GM18511 (cell line): Measurements from ENCODE around the gene HLX.

Experiments
- ATAC-seq: cut with Tn5 transposase; IDR thresholded peaks from one replicate; pipeline ENCODE4 v1.9.1; 2021; ENCODE audit warnings: mild to moderate bottlenecking, moderate library complexity; ENCODE audit not compliant: unreplicated experiment

HLX gene

DNA sequence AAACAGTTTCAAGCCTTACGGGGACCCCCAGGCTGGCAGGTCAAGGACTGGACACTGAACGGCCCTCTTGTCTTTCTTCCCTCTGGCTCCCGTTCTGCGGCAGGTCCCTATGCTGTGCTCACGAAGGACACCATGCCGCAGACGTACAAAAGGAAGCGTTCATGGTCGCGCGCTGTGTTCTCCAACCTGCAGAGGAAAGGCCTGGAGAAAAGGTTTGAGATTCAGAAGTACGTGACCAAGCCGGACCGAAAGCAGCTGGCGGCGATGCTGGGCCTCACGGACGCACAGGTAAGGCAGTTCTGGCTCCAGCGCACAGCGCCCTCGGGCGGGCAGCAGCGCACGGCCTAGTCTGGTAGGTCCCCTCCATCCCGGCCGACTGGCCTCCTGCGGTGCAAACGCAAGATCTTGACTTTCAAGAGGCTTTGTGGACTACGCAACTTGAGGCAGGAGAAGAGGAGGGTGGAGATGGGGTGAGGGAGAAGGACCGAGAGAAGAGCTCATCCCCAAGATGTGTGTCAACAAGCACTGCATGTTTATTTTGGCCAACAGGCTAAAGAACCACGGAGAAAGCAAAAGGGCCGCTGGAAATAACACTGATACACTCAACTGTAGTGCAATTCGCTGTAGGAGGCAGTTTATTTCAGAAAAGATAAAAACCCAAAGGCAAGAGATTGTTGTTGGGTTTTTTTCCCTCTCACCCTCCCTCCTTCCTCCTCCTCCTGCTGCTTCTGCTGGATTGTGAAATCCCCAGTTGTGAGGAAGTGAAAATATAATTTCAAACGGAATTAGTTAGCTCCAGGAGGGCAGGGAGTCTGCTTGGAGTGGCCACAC lies 3.0 kb downstream of the HLX start:
- no peak for ATAC-seq

DNA sequence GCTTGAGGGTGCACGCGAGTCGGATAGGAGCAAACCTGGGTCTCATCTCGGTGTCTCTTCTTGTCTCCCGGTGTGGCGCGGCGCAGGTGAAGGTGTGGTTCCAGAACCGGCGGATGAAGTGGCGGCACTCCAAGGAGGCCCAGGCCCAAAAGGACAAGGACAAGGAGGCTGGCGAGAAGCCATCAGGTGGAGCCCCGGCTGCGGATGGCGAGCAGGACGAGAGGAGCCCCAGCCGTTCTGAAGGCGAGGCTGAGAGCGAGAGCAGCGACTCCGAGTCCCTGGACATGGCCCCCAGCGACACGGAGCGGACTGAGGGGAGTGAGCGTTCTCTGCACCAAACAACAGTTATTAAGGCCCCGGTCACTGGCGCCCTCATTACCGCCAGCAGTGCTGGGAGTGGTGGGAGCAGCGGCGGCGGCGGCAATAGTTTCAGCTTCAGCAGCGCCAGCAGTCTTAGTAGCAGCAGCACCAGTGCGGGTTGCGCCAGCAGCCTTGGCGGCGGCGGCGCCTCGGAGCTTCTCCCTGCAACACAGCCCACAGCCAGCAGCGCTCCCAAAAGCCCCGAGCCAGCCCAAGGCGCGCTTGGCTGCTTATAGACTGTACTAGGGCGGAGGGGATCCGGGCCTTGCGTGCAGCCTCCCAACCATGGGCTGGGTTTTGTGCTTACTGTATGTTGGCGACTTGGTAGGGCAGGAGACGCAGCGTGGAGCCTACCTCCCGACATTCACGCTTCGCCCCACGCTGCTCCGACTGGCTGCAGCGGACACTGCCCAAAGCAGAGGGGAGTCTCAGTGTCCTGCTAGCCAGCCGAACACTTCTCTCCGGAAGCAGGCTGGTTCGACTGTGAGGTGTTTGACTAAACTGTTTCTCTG lies 5.1 kb downstream of the HLX start:
- no peak for ATAC-seq

DNA sequence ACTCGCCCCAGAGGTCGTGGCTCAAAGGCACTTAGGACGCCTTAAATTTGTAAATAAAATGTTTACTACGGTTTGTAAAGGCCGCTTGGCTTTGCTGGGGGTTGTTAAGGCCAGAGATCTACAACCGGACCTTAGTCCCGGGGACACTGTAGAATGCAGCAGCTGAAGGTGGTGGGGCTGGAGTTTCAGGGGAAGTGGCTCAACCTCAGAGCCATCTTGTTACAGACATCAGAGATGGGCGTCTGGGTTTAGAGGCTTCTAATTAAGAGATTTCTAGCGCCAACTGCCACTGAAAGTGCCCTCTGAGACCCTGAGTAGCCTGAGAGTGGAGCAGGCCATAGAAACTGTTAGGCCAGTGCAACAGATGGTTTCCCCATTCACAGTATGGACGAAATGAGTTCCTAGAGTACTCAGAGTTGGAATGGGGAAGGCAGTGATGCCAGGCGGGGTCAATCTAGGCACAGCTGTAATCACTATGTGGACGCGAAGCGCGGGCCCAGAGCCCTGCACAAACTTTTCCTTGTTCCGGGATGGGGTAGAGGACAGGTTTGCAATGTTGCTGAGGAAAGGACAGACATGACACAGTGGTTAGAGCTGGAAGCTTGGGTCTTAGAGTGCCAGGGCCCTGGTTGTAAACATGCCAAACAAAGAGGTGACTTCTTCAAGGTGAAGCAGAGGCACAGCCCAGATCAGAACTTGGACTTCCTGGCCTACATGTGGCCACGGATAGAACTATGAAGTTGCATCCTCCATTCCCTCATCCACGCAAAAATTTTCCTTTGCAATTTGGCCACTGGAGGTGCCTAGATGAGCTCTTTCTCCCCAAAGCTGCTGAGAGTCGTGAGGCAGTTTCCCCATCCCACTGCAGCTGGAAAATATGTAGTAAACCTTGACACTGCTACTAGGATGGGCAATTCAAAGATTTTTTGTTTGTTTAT lies 6.0 kb downstream of the HLX start:
- no peak for ATAC-seq

DNA sequence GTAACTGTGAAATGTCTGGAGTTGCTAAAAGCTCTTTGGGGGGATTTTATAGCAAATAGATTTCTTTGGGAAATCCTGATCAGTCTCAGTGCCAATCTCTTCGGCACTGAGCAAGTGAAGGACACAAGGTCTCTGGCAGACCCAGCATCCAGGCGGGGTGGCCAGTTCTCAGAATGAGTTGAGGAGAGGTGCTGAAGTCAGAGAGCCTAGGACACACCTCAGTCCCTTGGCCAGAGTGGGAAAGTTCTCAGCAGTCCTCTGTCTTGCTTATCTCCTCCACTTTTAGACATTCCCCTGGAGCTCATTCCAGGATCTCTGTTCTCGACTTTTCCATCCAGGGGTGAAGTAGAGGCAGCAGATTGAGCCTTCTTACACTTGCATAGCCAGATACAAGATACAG lies 6.7 kb downstream of the HLX start:
- ATAC-seq, result no peak

DNA sequence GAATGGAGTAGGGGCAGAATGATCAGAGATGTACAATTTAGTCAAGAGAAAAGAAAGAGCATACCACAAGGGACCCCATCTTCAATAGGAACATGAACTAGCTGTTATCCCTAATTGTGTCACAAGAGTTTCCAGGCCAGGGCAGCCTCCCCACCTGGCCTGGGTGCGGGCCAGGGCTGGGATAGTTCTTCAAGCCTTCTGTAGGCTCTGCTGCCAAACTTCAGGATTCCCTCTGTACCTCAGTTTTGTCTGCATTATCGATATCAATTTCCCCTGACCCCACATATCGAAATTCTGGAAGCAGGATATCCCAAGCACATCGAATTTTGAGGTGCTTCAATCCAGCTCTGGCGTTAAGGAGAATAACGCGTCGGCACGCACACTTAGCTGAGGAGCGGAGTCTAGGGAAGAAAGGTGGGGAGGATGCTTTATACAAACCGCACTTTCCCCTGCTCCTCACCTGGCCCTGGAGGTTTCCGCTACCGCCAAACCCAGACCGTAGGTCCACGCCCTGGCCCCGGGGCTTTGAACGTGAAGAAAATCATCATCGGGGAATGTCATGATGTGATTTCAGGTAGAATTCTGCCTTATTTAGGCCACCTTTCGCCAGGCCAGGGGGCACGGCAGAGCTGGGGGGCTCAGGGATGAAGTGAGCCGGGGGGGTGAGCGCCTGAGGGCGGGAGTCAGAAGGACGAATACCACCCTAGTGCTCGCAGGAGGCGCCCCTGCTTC lies 7.4 kb downstream of the HLX start:
- no peak for ATAC-seq

DNA sequence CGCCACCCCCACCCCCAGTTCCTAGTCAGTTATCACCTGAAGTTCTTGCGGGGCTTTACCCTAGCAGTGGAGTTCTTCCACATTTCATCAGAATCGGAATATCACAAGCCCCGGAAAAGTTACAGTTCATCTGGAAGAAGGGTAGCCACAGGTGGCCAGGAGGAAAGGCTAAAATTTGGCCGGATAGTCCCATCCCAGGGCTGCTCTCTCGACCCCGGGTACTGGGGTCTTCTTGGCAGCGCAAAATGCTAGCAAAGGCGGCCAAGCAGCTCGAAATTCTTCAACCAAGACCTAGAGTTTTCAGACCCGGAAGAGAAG lies 7.9 kb downstream of the HLX start:
- ATAC-seq, result no peak

DNA sequence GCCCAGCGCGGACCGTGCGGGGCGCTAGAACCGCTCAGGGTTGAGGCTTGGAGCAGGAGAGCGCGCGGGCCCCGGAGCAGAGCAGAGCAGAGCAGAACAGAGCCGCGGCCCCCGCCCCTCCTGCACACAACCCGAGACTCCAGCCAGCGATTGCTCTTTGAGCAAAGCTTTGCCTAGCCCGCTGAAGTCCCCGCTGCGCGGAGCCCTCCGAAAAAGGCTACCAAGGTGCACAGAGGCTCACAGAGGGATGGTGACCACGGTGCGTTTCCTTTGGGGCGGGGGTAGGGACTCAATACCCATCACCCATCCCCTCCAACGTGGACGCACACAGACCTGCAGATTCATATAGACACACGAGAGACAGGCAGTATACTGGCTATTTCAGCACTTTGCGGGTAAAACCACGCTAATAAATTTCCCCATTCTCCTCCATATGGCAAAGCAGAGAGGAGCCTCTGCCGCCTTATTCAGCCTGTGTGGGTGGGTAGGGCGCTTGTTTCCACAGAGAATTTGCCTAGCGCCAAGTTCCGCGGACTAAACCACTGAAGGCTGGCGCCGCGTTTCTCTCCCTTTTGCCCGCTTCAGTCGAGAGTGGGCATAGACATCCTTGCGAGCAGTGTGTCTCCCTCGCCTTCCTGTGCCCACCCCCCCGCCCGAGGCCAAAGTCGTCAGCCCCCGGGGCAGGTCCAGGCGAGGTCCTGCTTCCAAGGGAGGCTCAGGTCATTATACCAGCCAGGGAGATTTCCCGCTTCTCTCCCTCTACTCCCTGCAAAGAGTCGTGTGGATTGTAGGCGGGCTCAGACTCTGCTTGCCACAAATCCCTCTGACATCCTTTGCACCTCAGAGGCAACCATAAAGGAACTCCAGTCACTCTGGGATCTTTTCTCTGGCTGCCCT lies 8.5 kb downstream of the HLX start:
- ATAC-seq, result no peak

DNA sequence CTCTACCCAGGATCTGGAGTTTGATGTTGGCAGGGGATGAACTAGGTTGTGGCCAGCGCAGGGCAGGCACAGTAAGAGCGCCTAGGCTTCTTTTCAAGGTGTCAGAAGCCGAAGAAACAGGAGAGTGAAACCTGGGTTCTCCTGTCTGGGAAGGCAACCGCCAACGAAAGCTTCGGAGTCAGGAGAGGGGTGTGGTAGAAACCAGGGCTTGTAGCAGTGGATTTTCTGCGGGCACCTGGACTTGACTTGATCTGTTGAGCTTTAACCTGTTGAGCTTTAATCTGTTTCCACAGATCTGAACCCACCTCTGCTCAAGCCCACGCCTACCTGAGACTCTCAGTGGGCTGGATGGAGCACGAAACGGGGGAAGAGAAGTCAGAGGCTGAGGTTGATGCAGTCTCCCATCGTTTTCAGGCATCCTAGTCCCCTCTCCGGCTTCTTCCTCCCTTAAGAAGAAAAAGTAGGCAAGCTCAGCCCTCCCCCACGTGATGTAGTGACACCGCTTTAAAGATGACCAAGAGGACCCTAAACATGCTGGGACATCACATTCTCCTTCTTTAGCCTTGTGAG lies 9.3 kb downstream of the HLX start:
- ATAC-seq, result no peak

DNA sequence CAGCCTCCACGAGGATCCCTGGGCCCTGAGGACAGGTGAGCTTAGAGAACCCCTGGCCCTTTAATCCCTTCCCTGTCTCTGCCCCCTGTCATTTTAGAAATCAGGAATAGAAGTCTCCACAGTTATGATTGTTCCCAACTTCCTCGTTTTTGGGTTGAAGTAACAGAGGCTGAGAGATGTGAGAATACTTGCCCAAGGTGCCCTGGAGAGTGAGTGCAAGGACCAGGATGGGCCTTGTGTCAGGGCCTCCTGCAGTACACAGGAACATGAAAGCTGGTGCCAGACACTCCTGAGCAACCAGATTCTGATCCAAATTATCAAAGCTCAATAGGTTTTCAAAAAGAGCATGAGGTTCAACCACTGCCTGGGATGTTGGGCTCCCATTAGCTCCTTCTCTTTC lies 10.1 kb downstream of the HLX start:
- ATAC-seq, result no peak

DNA sequence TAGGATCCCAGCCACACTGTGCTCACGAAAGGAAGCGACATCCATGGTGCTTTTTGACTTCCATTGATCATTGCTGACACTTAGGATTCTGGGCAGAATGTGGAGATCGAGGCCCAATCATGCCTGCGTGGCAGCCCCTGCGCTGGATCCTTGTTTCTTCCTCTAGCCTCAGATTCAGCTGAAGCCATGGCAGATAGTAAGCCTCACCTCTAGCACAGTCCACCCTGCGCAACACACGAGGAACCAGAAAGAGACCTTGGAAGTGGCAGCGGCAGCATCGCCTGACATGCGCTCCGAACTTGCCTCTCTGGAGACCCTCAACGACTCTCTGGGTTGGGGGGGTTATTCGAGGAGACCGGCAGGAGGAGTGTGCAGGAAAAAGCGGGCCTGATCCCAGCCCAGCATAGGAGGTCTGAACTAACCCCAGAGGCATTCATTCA lies 10.6 kb downstream of the HLX start:
- ATAC-seq, result no peak

DNA sequence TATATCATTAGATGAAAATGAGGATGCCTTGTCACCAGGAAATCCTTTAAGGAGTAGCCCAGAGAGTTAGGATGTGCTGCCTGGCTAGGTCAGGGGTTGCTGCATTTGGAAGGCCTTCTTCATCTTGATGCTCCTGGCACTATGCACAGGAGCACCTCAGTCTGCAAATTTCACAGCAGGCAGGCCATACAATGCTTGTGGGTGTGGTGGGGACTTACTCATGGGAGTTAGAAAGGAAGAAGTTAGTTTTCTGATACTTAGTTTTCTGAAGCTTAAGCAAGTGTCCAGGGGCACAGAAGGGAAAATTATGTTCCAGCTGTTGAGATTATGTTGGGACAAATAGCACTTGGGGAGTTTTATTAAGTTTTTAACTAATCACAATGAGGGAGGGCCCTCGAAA lies 11.4 kb downstream of the HLX start:
- ATAC-seq, result no peak

DNA sequence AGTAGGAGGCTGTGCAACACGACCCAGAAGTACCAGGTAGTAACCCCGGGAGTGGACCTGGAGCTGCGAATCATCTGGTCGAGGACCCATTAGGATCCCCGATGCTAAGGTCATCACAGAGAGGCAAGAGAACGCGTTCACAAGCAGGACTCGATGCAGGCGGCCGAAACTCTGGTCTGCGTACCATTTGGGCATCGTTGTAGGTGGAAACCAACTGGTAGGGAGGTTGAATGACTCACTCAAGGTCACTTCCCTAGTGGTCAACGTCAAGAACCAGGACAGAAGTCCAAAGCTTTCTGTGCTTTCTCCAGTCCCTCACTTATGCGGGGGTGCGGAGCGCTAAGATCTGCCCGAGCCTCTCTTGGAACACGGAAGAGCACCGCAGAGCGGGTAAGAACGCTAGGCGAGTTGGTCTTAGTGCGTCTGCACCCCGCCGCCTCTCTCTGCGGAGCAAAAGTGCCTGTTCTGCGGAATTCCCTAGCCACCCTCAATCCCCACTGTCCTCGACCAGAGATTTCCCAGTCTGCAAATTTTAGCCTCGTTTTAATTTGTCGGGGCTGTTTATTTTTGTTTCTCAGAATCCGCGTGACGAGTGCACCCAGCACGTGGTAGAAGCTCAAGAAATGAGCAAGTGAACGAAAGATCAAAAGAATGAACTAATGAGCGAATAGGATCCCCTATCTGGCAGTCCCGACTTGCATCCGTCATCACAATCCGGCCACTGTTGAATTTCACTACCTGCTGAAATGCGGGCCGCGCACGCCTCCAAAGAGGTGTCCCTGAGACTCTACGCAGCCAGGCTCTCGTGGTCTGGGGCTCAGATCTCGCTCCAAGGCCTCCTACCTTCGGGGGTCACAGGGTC lies 12.2 kb downstream of the HLX start:
- ATAC-seq, result no peak

DNA sequence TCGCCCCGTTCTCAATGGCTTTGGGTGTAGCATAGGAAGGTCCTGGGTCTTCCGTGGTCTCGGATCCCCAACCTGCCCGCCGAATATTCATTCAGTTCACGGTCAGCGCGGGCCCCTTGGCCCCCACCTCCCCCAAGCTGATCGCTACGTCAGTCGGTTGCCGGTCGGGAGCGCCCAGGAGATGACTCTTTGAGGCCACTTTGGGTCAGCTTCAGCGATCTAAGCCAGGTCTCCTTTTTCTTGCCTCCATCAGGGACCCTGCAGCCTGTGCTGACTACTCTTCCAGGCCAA lies 12.8 kb downstream of the HLX start:
- ATAC-seq, result no peak

DNA sequence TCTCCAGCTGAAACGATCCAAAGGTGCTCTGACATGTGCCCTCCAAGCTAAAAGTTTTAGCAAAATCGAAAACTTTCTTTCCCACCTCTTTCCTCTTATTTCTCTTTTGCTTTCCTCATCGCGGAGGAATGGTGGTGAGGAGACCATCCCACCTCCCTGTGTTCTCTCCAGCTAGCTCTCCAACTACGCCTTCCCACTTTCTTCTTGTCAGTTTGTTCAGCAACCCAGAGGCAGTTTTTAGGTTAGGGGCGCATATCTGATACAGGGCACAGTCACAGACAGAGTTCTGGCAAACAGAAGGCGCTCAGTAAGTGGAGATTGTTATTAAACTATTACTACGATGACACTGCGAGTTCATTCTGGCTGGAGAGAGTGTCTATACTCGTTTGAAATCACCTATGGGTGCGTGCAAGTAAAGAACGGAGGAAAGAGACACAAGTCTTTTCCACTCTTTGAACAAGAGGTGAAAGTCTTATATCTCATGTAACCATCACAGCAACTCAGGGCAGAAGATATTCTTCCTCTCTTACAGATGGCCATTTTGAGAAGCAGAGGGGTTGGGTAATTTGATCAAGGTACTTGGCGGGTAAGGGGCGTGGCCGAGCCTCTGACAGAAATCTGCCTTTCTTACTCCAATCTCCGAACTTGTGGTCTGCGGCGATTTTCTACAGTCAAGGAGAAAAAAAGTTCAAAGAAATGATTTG lies 13.9 kb downstream of the HLX start:
- no peak for ATAC-seq

DNA sequence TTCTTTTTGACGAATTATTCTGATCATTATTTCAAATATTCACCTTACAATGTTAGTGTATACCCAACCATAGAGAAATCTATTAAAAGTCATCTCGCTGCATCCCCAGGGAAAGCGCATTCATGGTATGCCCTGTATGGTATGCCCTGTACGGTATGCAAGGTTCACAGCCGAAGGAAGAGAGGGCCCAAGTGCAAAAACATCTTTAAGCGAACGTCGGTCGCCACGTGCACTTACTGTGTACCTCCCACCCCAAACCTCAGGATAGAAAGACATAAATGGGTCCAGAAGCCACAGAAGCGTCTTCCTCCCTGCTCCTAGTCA lies 14.4 kb downstream of the HLX start:
- no peak for ATAC-seq

DNA sequence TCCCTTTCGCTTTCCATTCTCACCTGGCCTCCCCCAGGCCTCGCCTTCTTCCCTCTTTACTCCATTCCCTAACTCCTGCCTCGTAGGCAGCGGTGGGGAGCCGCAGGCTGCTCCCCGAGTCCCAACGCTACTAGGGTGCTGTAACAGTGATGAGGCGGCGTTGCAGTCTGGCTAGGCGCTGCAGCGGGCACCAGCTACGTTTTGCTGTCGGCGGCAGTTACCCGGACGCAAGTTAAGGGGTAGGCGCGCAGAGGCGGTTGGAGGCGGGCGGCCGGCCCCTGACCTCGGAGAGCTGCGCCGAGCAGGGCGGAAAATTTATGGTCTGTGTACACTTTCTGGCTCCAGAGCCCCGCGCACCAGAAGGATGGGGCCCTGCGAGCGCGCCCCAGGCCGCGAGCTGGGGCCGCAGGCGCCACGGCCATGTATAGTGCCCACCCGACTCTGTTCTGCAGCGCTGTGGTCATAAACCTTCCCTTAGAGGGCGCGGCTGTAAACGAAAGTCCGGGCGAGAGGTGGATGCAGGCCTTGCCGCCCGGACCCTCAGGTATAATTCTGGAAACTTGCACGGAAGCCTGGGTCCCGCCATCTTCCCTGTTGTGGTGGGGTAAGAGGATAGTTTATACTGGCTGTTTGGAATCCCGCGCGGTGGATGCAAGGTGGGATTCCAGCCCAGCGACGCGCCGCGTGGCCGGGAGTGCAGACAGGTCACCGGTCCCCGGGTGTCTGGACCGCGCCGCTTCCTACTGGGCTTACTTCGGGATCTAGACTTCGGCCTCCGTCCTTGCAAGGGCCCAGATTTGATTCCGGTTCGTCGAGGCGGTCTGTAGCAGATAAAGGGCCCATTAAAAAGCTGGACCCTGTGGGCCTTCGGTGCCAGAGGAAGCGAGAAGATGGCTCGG lies 15.0 kb downstream of the HLX start:
- no peak for ATAC-seq

DNA sequence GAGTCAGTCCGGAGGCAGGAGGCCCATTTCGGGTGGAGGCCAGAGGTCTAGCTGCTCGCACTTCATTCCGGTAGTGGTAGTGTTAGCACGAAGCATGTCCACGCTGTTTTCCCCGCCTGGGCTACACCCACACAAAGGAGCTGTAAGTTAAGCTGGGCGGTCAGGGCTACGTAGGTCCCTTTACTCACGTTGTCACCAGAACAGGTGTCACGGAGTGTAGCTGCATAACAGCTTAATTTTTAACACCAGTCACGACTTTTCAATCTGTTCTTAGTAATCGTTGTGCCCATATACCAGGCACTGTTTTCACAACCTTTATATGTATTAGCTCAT lies 15.6 kb downstream of the HLX start:
- no peak for ATAC-seq
